Measurements from ENCODE around the gene ANP32E.

DNA sequence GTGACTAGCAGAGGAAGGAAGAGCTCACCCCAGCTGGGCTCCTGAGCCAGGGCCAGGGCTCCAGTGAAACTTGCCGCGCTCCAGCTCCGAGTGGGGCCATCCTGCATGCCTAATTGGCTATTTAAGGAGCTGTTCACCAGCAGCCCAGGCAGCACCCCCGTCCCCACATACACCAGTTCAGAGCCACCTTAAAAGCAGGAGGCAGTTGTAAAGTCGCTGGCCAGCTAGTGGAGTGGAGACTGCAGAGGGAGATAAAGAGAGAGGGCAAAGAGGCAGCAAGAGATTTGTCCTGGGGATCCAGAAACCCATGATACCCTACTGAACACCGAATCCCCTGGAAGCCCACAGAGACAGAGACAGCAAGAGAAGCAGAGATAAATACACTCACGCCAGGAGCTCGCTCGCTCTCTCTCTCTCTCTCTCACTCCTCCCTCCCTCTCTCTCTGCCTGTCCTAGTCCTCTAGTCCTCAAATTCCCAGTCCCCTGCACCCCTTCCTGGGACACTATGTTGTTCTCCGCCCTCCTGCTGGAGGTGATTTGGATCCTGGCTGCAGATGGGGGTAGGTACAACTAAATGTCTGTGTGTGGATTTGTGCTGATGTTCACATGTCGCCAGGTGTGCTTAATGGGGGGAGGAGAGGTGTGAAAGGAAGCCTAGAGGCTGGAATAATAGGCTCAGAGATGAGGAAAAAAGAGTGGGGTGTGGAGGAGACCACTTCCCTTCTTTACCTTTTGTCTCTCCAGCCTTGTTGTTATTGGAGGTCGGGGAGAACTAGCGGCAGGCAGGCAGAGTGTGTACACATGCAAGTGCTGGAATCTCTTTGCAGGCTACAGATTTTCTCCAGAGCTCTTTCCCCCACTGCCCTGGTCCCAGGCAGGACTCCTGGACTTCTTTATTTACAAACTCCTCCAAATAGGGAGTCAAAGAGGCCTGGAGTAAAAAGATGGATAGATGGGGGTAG lies 22.0 kb upstream of the ANP32E start, which contains the start of gene CA14:
- TF ChIP-seq, protein P1, sequence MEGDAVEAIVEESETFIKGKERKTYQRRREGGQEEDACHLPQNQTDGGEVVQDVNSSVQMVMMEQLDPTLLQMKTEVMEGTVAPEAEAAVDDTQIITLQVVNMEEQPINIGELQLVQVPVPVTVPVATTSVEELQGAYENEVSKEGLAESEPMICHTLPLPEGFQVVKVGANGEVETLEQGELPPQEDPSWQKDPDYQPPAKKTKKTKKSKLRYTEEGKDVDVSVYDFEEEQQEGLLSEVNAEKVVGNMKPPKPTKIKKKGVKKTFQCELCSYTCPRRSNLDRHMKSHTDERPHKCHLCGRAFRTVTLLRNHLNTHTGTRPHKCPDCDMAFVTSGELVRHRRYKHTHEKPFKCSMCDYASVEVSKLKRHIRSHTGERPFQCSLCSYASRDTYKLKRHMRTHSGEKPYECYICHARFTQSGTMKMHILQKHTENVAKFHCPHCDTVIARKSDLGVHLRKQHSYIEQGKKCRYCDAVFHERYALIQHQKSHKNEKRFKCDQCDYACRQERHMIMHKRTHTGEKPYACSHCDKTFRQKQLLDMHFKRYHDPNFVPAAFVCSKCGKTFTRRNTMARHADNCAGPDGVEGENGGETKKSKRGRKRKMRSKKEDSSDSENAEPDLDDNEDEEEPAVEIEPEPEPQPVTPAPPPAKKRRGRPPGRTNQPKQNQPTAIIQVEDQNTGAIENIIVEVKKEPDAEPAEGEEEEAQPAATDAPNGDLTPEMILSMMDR (IDR thresholded peaks at IDR 0.05; ENCODE audit: insufficient read depth, low read length, poor library complexity, severe bottlenecking), result no peak
- TF ChIP-seq EZH2phosphoT487 (conservative IDR thresholded peaks at IDR 0.05; ENCODE audit: low read length), result no peak
